MM.1S (cell line): Measurements from ENCODE around the gene STON2.

Experiments used
- EZH2 ChIP-seq: fragments of 300-600 bp; sonication (generic); optimal IDR thresholded peaks from 2 replicates; pipeline ENCODE3; 2017; ENCODE audit warnings: low read depth, mild to moderate bottlenecking, antibody characterized with exemption, low read length, mixed read lengths
- TF ChIP-seq, protein P1 (sequence below): fragments of 300-600 bp; sonication (generic); IDR thresholded peaks from 2 replicates; pipeline ENCODE4 v1.5.1; 2016; ENCODE audit warnings: antibody characterized with exemption, low read length, mixed read lengths

DNA sequence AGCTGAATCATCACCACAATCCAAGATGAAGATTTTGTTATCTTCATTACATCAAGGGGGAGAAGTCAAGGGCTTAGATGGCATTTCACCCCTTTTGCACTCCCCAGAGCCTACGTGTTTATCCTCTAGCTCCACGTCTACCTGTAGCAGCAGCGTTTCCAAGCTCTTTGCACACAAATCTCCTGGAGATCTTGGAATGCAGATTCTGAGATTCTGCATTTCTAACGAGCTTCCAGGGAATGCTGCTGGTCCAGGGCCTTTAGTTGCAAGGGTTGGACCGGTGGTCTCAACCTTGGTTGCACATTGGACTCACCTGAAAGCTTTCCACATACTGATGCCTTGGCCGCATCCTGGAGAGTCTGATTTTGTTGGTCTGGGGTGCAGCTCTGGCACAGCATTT, 49.5 kb upstream of the STON2 start:
- TF ChIP-seq EZH2 = no peak
- TF ChIP-seq, protein P1, sequence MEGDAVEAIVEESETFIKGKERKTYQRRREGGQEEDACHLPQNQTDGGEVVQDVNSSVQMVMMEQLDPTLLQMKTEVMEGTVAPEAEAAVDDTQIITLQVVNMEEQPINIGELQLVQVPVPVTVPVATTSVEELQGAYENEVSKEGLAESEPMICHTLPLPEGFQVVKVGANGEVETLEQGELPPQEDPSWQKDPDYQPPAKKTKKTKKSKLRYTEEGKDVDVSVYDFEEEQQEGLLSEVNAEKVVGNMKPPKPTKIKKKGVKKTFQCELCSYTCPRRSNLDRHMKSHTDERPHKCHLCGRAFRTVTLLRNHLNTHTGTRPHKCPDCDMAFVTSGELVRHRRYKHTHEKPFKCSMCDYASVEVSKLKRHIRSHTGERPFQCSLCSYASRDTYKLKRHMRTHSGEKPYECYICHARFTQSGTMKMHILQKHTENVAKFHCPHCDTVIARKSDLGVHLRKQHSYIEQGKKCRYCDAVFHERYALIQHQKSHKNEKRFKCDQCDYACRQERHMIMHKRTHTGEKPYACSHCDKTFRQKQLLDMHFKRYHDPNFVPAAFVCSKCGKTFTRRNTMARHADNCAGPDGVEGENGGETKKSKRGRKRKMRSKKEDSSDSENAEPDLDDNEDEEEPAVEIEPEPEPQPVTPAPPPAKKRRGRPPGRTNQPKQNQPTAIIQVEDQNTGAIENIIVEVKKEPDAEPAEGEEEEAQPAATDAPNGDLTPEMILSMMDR = no peak
